Activated T-cell treated with anti-CD3 and anti-CD28 coated beads for 4 hours (primary cell): ENCODE data around the gene SRSF6.
"Not testable (repeated sequence)": the region's sequence is repeated elsewhere in the genome, so short reads cannot be mapped to it uniquely, and the experiment has no call there.

ENCODE experiments used
- DNase-seq: peaks from one replicate; pipeline ENCODE4 v3.0.0-alpha.2; 2020

Gene SRSF6

GRCh38 chr20:43490038-43490437 is 32.3 kb downstream of the SRSF6 start:
- no peak for DNase-seq

GRCh38 chr20:43492101-43492500 is 34.4 kb downstream of the SRSF6 start:
- DNase-seq: no peak

- DNase-seq: no peak
Observed at GRCh38 chr20:43495388-43495787, 37.7 kb downstream of the SRSF6 start.

- not testable (repeated sequence) for DNase-seq
Observed at GRCh38 chr20:43502021-43502420, 44.3 kb downstream of the SRSF6 start.

GRCh38 chr20:43506238-43506637 is 48.5 kb downstream of the SRSF6 start:
- no peak for DNase-seq

GRCh38 chr20:43507150-43508080 is 49.7 kb downstream of the SRSF6 start, which contains the start of gene L3MBTL1:
Gene L3MBTL1, plus strand, starts transcription at chr20:43507697. Its CDS starts 5,807 bp downstream, at chr20:43513504.
- DNase-seq: no peak

GRCh38 chr20:43508106-43508505 is 50.4 kb downstream of the SRSF6 start:
- DNase-seq: no peak

DNA sequence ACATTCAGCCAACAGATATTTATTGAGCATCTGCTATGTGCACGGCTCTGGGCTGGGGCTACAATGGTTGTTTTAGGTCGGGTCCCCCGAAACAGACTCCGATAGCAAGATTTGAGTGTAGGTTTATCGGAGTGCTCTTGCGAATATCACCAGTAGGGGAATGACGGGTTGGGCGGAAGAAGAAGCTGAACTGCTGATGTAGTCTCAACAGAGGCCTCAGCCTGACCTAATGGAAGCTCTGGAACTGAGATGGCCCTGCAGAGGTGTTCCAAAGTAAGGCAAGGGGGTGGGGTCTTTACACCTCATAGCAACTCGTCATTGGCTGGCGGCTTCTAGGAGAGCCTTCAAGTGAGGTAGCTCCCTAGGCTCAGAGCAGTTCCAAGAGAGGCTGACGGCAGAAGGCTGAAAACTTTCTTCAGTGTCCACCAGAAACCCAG is 50.9 kb downstream of the SRSF6 start:
- no peak for DNase-seq

DNA sequence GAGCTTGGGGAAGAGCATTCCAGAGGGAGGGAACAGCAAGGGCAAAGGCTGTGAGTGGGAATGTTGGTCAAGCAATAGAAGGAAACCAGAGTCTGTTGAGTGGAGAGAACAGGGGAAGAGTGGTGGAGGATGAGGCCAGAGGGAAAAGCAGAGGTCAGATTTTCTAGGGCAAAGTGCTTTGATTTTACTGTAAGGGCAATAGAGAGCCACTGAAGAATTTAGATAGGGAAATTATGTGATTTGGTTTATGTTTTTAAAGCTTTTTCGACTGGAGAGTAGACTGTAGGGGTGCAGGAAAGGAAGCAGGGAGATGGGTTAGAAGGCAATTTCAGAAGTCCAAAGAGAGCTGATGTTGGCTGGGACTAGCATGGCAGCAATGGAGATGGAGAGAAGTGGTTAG is 54.2 kb downstream of the SRSF6 start:
- DNase-seq: no peak

DNA sequence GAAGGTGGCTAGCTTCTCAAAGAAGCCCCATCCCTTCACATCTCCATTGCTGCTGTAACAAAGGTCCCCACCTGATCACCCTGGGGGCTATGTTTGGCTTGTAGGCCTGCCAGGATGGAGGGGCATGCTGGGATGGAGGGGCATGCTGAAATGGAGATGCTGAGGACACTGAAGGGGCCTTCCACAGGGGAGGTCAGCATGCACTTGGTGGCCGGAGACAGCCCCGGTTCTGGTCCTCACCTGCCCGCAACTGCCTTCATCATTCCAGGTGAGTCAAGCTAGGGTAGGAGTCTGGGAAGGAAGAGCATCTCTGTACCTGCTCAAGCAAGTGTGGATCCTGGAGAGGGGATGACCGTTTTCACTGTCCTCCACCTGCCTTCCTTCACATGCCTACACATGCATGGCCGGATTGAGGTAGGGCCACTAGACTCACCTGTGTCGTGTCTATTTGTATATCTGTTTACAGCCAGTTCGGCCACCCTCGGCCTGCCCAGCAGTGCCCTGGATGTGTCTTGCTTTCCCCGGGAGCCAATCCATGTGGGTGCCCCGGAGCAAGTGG is 55.8 kb downstream of the SRSF6 start:
- no peak for DNase-seq
